ENCODE measurements around the gene NDC80. TPM values are rescaled to one million over a fixed set of nuclear protein-coding genes. Genes with fewer than 3 reads are reported as not detected.

NDC80 gene
- total RNA-seq, 6 donors from 2014 or later = 0.89 to 1.8 (median 1.4) TPM

Small RNAs within 50 kb of the gene (small RNA-seq; reads per million reads assigned to genes)
- gene RF00019 = 0 reads per million in 4 donors
- 0 reads per million in 4 donors for gene RF01233
- 0 reads per million in 4 donors for gene RNU6-340P

Other genes with a start within 250 kb of the NDC80 start
- gene METTL4, start 52 bp upstream of the NDC80 start, total RNA-seq = 10 to 100 TPM in 1 of 6 donors, 1 to 10 TPM in 5; 2.7 to 11.2 (median 4.8) TPM
- 100 to 1,000 TPM in 2 of 6 donors, 10 to 100 TPM in 4; 39.2 to 157 (median 58.9) TPM for gene SMCHD1, start 84.2 kb downstream of the NDC80 start, total RNA-seq